CD4-positive, alpha-beta memory T cell (primary cell): ENCODE measurements around the gene PNPO. TPM values are rescaled to one million over a fixed set of nuclear protein-coding genes. Genes with fewer than 3 reads are reported as not detected.
"Not testable (repeated sequence)": the region's sequence is repeated elsewhere in the genome, so short reads cannot be mapped to it uniquely, and the experiment has no call there.

ENCODE experiments used
- CTCF ChIA-PET: fragments of 350-600 bp; sonication (Branson Sonifier 250); formaldehyde crosslinking; loops from one replicate; lab custom pipeline; 2021; ENCODE audit warnings: inconsistent platforms; ENCODE audit not compliant: partially characterized antibody; lab: Charles Lee
- POLR2A ChIA-PET: fragments of 350-600 bp; sonication (Branson Sonifier 250); formaldehyde crosslinking; loops from one replicate; lab custom pipeline; 2021; ENCODE audit not compliant: partially characterized antibody; lab: Charles Lee
- DNase-seq, 5 donors: peaks; one replicate each; pipeline versions ENCODE4 v3.0.0 to v3.0.0-alpha.2; 2020 to 2022; ENCODE audit warnings: mixed read lengths in 1 of 5
- H3K27ac ChIP-seq: one replicate; pipeline ENCODE4 v1.7.0; 2013; ENCODE audit warnings: low read depth, low read length
- H3K27me3 ChIP-seq: 2 replicates; pipeline ENCODE4 v1.7.0; 2013; ENCODE audit warnings: mild to moderate bottlenecking, low read length, moderate library complexity; ENCODE audit not compliant: insufficient read depth
- H3K36me3 ChIP-seq: 2 replicates; pipeline ENCODE4 v1.7.0; 2013; ENCODE audit warnings: mild to moderate bottlenecking, low read length, moderate library complexity; ENCODE audit not compliant: insufficient read depth
- H3K4me1 ChIP-seq: 2 replicates; pipeline ENCODE4 v1.7.0; 2013; ENCODE audit warnings: mild to moderate bottlenecking, low read length, moderate library complexity; ENCODE audit not compliant: insufficient read depth
- H3K4me3 ChIP-seq, 2 donors: one replicate each; pipeline ENCODE4 v1.7.0; 2013; ENCODE audit warnings: low read length in 2 of 2, mild to moderate bottlenecking in 1 of 2
- H3K9me3 ChIP-seq, 2 donors: one replicate each; pipeline ENCODE4 v1.7.0; 2013; ENCODE audit warnings: low read length in 2 of 2, control low read depth in 1 of 2; ENCODE audit not compliant: control insufficient read depth in 1 of 2
- H3K27ac Mint-ChIP-seq, 7 donors: one replicate each; pipeline ENCODE4 v1.8.0; 2020 to 2021; ENCODE audit warnings: mixed read lengths in 7 of 7, mild to moderate bottlenecking in 6 of 7, inconsistent platforms in 3 of 7, moderate library complexity in 3 of 7
- H3K27me3 Mint-ChIP-seq, 2 donors: one replicate each; pipeline ENCODE4 v1.8.0; 2020 to 2021; ENCODE audit warnings: mixed read lengths in 2 of 2
- H3K36me3 Mint-ChIP-seq, 2 donors: one replicate each; pipeline ENCODE4 v1.8.0; 2020 to 2021; ENCODE audit warnings: mixed read lengths in 2 of 2, inconsistent platforms in 1 of 2, mild to moderate bottlenecking in 1 of 2
- H3K4me1 Mint-ChIP-seq, 4 donors: one replicate each; pipeline ENCODE4 v1.8.0; 2020 to 2021; ENCODE audit warnings: mixed read lengths in 4 of 4, mild to moderate bottlenecking in 1 of 4
- H3K4me3 Mint-ChIP-seq, 8 donors: one replicate each; pipeline ENCODE4 v1.8.0; 2020 to 2021; ENCODE audit warnings: mixed read lengths in 8 of 8, mild to moderate bottlenecking in 7 of 8, moderate library complexity in 6 of 8, inconsistent platforms in 3 of 8
- H3K9me3 Mint-ChIP-seq, 8 donors: one replicate each; pipeline ENCODE4 v1.8.0; 2020 to 2021; ENCODE audit warnings: mixed read lengths in 8 of 8, mild to moderate bottlenecking in 5 of 8, inconsistent platforms in 3 of 8, moderate library complexity in 1 of 8
- intact Hi-C: fragments of 100-400 bp; cut with micrococcal nuclease; formaldehyde crosslinking; loops from one replicate; pipeline ENCODE4 v1.15.1; 2023
- polyA plus RNA-seq, 2 donors: library from polyadenylated mRNA; unstranded; fragments of 300-500 nt; fragmentation: Illumina TruSeq; gene quantifications; one replicate each; pipeline ENCODE4 v1.2.3, GENCODE V29; 2021
- total RNA-seq, 2 experiments: library from RNA; stranded (reverse); gene quantifications; one replicate each; pipeline ENCODE4 v1.2.3, GENCODE V29; 2021

Gene PNPO
- total and polyA plus RNA-seq, 4 experiments from 2014 or later: 12.1 to 23.4 (median 16.0) TPM

DNA sequence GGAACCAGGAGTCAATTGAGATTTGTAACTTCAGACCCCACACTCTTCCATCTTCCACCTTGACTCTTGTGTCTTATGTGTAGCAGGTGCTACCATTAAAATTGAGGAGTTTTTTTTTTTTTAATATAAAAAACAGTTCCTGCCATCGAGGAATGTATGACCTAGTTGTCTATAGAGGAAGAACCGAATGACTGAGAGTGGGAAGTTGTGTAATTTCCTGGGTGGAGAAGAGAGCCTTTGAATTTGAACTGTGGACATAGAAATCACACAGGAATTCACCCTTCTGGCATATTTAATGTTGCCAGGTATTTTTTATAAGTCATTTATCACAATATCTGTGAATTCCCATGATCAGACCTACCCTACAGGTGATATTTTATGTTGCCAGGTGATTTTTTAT lies 23.4 kb upstream of the PNPO start:
- Histone ChIP-seq H3K4me3 (no peak overlapping the region), H3K9me3 (no peaks in the 10 kb centered on the region), H3K4me1 (peaks cover 12% of the 10 kb centered on the region), H3K27ac (no peak overlapping the region), H3K27me3 (no peaks in the 10 kb centered on the region), H3K36me3 (peaks cover 24% of the 10 kb centered on the region)
- peak overlapping the region in 5 of 7 donors; percentile 13 to 87 (median 46) for H3K27ac Mint-ChIP-seq
- peaks cover 0 to 1% (median 0%) of the 10 kb centered on the region in 8 donors for H3K9me3 Mint-ChIP-seq
- intact Hi-C loops: no loop called here
- CTCF ChIA-PET: no interaction called here
- no peak overlapping the region for H3K4me3 Mint-ChIP-seq
- peaks cover 36 to 48% of the 10 kb centered on the region in 2 donors for H3K36me3 Mint-ChIP-seq
- no peaks in the 10 kb centered on the region for H3K27me3 Mint-ChIP-seq
- no peak for DNase-seq
- POLR2A ChIA-PET: interaction anchor here (0.9 to 2.1 kb wide), 2 partner anchors 22 to 53 kb away, joined by 3 to 5 read pairs; partner anchors contain the start of genes CDK5RAP3 and SP2
- H3K4me1 Mint-ChIP-seq: peaks cover 12 to 26% (median 15%) of the 10 kb centered on the region in 4 donors

DNA sequence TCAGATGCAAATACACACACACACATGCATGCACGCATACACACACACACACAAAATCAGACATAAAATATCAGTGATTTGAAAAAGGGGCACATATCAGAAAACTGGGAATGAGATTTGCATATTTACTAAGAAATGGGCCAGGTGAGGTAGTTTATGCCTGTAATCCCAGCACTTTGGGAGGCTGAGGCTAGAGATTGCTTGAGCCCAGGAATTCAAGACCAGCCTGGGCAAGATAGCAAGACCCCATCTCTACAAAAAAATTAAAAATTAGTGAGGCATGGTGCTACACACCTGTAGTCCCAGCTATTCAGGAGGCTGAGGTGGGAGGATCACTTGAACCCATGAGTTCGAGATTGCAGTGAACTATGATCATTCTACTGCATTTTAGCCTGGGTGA lies 22.4 kb upstream of the PNPO start:
- intact Hi-C loops: no loop called here
- CTCF ChIA-PET: no interaction called here
- POLR2A ChIA-PET: interaction anchor here (0.9 to 2.1 kb wide), 2 partner anchors 23 to 52 kb away, joined by 3 to 5 read pairs; partner anchors contain the start of genes CDK5RAP3 and SP2
- Histone ChIP-seq H3K4me1 (peaks cover 12% of the 10 kb centered on the region), H3K27me3 (no peaks in the 10 kb centered on the region), H3K27ac (no peak overlapping the region), H3K4me3 (no peak overlapping the region), H3K9me3 (no peaks in the 10 kb centered on the region), H3K36me3 (peaks cover 33% of the 10 kb centered on the region)
- H3K36me3 Mint-ChIP-seq: peaks cover 44 to 57% of the 10 kb centered on the region in 2 donors
- no peak overlapping the region for H3K4me3 Mint-ChIP-seq
- H3K27me3 Mint-ChIP-seq: no peaks in the 10 kb centered on the region
- DNase-seq: no peak
- H3K27ac Mint-ChIP-seq: peak overlapping the region in 1 of 7 donors; percentile 8
- peaks cover 12 to 26% (median 14%) of the 10 kb centered on the region in 4 donors for H3K4me1 Mint-ChIP-seq
- peaks cover 0 to 1% (median 0%) of the 10 kb centered on the region in 8 donors for H3K9me3 Mint-ChIP-seq

DNA sequence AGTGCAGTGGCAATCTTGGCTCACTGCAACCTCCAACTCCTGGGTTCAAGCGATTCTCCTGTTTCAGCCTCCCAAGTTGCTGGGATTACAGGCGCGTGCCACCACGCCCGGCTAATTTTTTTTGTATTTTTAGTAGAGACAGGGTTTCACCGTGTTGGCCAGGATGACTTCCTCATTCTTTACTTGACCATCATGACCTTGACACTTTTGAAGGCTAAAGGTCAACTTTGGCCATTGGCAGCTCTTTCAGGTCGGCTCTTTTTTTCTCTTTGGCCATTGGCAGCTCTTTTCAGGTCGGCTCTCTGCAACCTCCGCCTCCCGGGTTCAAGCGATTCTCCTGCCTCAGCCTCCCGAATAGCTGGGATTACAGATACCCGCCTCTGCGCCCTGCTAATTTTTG lies 21.5 kb upstream of the PNPO start:
- peaks cover 12% of the 10 kb centered on the region for H3K4me1 ChIP-seq
- H3K27me3 Mint-ChIP-seq, H3K27ac Mint-ChIP-seq, intact Hi-C loops, DNase-seq, H3K4me3 ChIP-seq, H3K27ac ChIP-seq, H3K4me3 Mint-ChIP-seq, H3K9me3 Mint-ChIP-seq, H3K27me3 ChIP-seq, H3K9me3 ChIP-seq: not testable (repeated sequence)
- POLR2A ChIA-PET: interaction anchor here (2.1 kb wide), 1 partner anchor 24 kb away, joined by 5 read pairs; the partner anchor contains the start of gene SP2
- Mint-ChIP-seq H3K4me1 (peaks cover 12 to 21% (median 14%) of the 10 kb centered on the region in 4 donors), H3K36me3 (peaks cover 45 to 59% of the 10 kb centered on the region in 2 donors)
- CTCF ChIA-PET: interaction anchor here (0.7 kb wide), 2 partner anchors 17 to 136 kb away, joined by 3 to 4 read pairs; no protein-coding TSS in a partner anchor
- H3K36me3 ChIP-seq: peaks cover 42% of the 10 kb centered on the region

- peaks cover 0 to 3% (median 0%) of the 10 kb centered on the region in 8 donors for H3K9me3 Mint-ChIP-seq
- H3K36me3 ChIP-seq: peaks cover 47% of the 10 kb centered on the region
These were observed 16.3 kb upstream of the PNPO start for GRCh38 chr17:47924785-47925677.

DNA sequence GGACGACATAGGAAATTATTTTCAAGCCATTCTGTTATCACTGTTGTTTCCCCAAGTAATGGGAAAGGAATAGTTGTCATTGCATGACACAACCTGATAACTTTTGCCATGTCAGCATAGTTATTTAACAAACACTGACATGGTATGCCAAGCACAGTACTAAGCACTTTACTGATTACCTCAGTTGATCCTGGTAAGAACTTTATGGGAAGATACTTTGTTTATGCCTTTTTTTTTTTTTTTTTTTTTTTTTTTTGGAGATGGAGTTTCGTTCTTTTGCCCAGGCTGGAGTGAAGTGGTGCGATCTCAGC lies 15.7 kb upstream of the PNPO start:
- Histone ChIP-seq H3K4me3 (no peak overlapping the region), H3K9me3 (no peaks in the 10 kb centered on the region), H3K36me3 (peaks cover 47% of the 10 kb centered on the region), H3K27ac (no peak overlapping the region), H3K27me3 (no peaks in the 10 kb centered on the region), H3K4me1 (no peaks in the 10 kb centered on the region)
- Mint-ChIP-seq H3K27ac (no peak overlapping the region), H3K4me1 (peaks cover 0 to 4% (median 1%) of the 10 kb centered on the region in 4 donors), H3K9me3 (peaks cover 0 to 3% (median 0%) of the 10 kb centered on the region in 8 donors), H3K36me3 (peaks cover 49 to 74% of the 10 kb centered on the region in 2 donors), H3K4me3 (no peak overlapping the region), H3K27me3 (no peaks in the 10 kb centered on the region)
- CTCF ChIA-PET: interaction anchor here (0.7 to 0.8 kb wide), 2 partner anchors 21 to 25 kb away, joined by 3 read pairs; no protein-coding TSS in a partner anchor
- DNase-seq: no peak
- intact Hi-C loops: no loop called here
- POLR2A ChIA-PET: interaction anchor here (1.5 kb wide), 1 partner anchor 15 kb away, joined by 4 read pairs; the partner anchor contains the start of gene PNPO

More at GRCh38 chr17:47924785-47925677, 16.3 kb upstream of the PNPO start:
- Histone ChIP-seq H3K27me3 (no peaks in the 10 kb centered on the region), H3K4me3 (no peak overlapping the region), H3K4me1 (no peaks in the 10 kb centered on the region), H3K27ac (no peak overlapping the region), H3K9me3 (no peaks in the 10 kb centered on the region)
- no peaks in the 10 kb centered on the region for H3K27me3 Mint-ChIP-seq
- peaks cover 47 to 69% of the 10 kb centered on the region in 2 donors for H3K36me3 Mint-ChIP-seq
- no peak for DNase-seq
- no peak overlapping the region for H3K4me3 Mint-ChIP-seq
- no peak overlapping the region for H3K27ac Mint-ChIP-seq
- peaks cover 0 to 4% (median 1%) of the 10 kb centered on the region in 4 donors for H3K4me1 Mint-ChIP-seq
- CTCF ChIA-PET: interaction anchor here (0.5 to 0.7 kb wide), 2 partner anchors 26 to 909 kb away, joined by 3 read pairs; no protein-coding TSS in a partner anchor
- POLR2A ChIA-PET: interaction anchor here (0.6 to 1.5 kb wide), 2 partner anchors 12 to 16 kb away, joined by 3 to 4 read pairs; partner anchors contain the start of gene PNPO
- intact Hi-C loops: no loop called here

GRCh38 chr17:47927821-47928400 lies 13.5 kb upstream of the PNPO start:
- H3K36me3 Mint-ChIP-seq: peaks cover 39 to 64% of the 10 kb centered on the region in 2 donors
- H3K27ac Mint-ChIP-seq: peak overlapping the region in 1 of 7 donors; percentile 83
- H3K27me3 Mint-ChIP-seq: no peaks in the 10 kb centered on the region
- Histone ChIP-seq H3K4me1 (no peaks in the 10 kb centered on the region), H3K4me3 (no peak overlapping the region), H3K27ac (no peak overlapping the region), H3K27me3 (no peaks in the 10 kb centered on the region), H3K9me3 (no peaks in the 10 kb centered on the region), H3K36me3 (peaks cover 45% of the 10 kb centered on the region)
- peaks cover 0 to 4% (median 0%) of the 10 kb centered on the region in 4 donors for H3K4me1 Mint-ChIP-seq
- CTCF ChIA-PET: no interaction called here
- no peak overlapping the region for H3K4me3 Mint-ChIP-seq
- no peak for DNase-seq
- H3K9me3 Mint-ChIP-seq: peaks cover 0 to 3% (median 0%) of the 10 kb centered on the region in 8 donors
- POLR2A ChIA-PET: no interaction called here
- intact Hi-C loops: no loop called here
